Omental fat pad (tissue), 4 donors: ENCODE results near the gene C6orf163. TPM values are rescaled to one million over a fixed set of nuclear protein-coding genes. Genes with fewer than 3 reads are reported as not detected.
"Not testable (repeated sequence)": the region's sequence is repeated elsewhere in the genome, so short reads cannot be mapped to it uniquely, and the experiment has no call there.

ENCODE experiments used
- ATAC-seq: fragments of 150-250 bp; one replicate; pipeline ENCODE4 v1.9.1; 2016; ENCODE audit warnings: mild to moderate bottlenecking, moderate library complexity; ENCODE audit not compliant: low FRiP score
- DNase-seq: peaks from one replicate; pipeline ENCODE4 v3.0.0-alpha.2; 2019; ENCODE audit warnings: low spot score
- total RNA-seq, 4 donors: library from RNA; depleted of rRNA; stranded (reverse); fragments of >200 nt; gene quantifications; one replicate each; pipeline ENCODE4 v1.1.0, GENCODE V29; 2016
- TF ChIP-seq, protein P1 (sequence below), 3 donors: fragments of 450-650 bp; IDR thresholded peaks; one replicate each; pipeline ENCODE4 v1.5.1; 2016 to 2017; ENCODE audit warnings: antibody characterized with exemption in 3 of 3, mild to moderate bottlenecking in 3 of 3, moderate library complexity in 2 of 3

C6orf163 gene
- 1 to 10 TPM; 1.7 to 7.4 (median 2.0) TPM for total RNA-seq

GRCh38 chr6:87344731-87345130 is at the start of gene C6orf163:
C6orf163 (plus strand) TSS chr6:87344813; CDS start chr6:87345100, 287 bp downstream.
- TF ChIP-seq, protein P1, sequence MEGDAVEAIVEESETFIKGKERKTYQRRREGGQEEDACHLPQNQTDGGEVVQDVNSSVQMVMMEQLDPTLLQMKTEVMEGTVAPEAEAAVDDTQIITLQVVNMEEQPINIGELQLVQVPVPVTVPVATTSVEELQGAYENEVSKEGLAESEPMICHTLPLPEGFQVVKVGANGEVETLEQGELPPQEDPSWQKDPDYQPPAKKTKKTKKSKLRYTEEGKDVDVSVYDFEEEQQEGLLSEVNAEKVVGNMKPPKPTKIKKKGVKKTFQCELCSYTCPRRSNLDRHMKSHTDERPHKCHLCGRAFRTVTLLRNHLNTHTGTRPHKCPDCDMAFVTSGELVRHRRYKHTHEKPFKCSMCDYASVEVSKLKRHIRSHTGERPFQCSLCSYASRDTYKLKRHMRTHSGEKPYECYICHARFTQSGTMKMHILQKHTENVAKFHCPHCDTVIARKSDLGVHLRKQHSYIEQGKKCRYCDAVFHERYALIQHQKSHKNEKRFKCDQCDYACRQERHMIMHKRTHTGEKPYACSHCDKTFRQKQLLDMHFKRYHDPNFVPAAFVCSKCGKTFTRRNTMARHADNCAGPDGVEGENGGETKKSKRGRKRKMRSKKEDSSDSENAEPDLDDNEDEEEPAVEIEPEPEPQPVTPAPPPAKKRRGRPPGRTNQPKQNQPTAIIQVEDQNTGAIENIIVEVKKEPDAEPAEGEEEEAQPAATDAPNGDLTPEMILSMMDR (IDR thresholded peaks at IDR 0.05): no peak
- ATAC-seq: no peak
- DNase-seq: no peak

DNA sequence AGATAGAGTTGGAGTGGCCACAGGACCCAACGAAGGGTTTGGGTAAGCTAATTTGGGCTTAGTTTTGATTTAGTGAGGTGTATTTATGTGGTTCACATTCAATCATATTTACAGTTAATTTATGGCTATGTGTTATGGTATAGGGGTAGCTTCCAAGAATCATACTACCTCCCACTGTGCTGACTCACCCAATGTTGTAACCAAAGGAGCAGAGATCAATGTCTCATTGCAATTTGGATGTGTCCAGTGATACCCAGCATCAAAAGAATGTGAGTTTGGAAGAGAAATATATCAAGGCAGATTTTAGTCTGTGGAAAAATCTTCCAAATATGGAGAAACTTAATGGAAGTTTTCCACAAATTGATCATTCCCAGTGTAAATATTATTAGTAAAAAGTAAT is 47.5 kb upstream of the C6orf163 start:
- TF ChIP-seq, protein P1 (IDR thresholded peaks at IDR 0.05): no peak
- ATAC-seq: no peak
- no peak for DNase-seq

GRCh38 chr6:87301277-87301676 is 43.3 kb upstream of the C6orf163 start:
- ATAC-seq, DNase-seq: not testable (repeated sequence)

DNA sequence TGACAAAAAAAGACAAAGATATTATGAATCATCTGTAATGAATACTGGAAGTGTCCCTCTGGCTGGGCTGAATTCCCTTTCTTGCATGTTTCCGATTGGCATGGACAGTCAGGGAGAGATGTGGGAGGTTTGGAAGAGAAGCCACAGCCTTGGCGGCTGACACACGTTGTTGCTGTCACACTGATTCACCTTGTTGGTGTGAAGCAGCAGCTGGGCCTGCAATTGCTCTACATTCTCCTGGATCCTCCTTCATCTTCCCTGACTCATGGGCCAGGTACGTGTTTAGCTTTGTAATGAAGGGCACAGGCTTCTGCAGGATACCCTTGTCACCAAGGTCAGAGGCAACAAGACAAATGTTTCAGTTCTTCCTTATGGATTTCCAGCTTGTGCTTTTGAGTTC is 35.6 kb upstream of the C6orf163 start:
- DNase-seq (no peak), ATAC-seq (no peak)
- TF ChIP-seq, protein P1 (IDR thresholded peaks at IDR 0.05): no peak

DNA sequence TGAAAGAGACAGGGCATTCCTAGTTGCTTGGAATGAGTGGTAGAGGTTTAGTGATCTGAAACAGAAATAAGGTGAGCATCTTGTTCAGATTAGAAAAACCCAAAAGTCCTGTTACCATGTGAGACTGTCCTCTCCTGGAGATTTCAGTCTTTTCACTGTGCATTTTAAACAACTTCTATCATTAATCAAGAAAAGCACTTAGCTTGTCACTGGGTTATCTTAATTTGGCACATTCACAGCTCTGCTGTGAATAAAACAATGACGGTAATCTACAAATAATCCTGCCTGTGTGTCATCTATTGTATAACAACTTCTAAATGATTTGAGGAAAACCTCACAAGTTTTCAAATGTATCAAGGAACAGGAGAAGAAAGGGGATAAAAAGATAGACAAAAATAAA is 31.8 kb upstream of the C6orf163 start:
- no peak for ATAC-seq
- DNase-seq: no peak
- TF ChIP-seq, protein P1 (IDR thresholded peaks at IDR 0.05): no peak

GRCh38 chr6:87315071-87315470 is 29.5 kb upstream of the C6orf163 start:
- no peak for ATAC-seq
- DNase-seq: no peak
- TF ChIP-seq, protein P1 (IDR thresholded peaks at IDR 0.05): no peak

- no peak for DNase-seq
- TF ChIP-seq, protein P1 (IDR thresholded peaks at IDR 0.05): no peak
- ATAC-seq: no peak
Observed at GRCh38 chr6:87319271-87319987, 25.2 kb upstream of the C6orf163 start.
